Fibroblast of villous mesenchyme (primary cell): ENCODE data around the gene PRIMA1. TPM values are rescaled to one million over a fixed set of nuclear protein-coding genes. Genes with fewer than 3 reads are reported as not detected.

Experiments used
- DNase-seq: peaks from one replicate; pipeline ENCODE4 v3.0.0-alpha.2; 2010; ENCODE audit warnings: low read depth
- H3K4me3 ChIP-seq: 2 replicates; pipeline ENCODE4 v1.5.1; 2011; ENCODE audit warnings: low read depth, mild to moderate bottlenecking, low read length
- total RNA-seq: library from RNA; depleted of rRNA; stranded (reverse); fragments of >200 nt; gene quantifications from 2 replicates; pipeline ENCODE4 v1.2.3, GENCODE V29; 2012
- TF ChIP-seq, protein P1 (sequence below): IDR thresholded peaks from 2 replicates; pipeline ENCODE4 v1.5.1; 2012; ENCODE audit warnings: low read depth, mild to moderate bottlenecking, low read length; ENCODE audit not compliant: insufficient read depth

PRIMA1 gene
- total RNA-seq, 1 donor, result not detected

DNA sequence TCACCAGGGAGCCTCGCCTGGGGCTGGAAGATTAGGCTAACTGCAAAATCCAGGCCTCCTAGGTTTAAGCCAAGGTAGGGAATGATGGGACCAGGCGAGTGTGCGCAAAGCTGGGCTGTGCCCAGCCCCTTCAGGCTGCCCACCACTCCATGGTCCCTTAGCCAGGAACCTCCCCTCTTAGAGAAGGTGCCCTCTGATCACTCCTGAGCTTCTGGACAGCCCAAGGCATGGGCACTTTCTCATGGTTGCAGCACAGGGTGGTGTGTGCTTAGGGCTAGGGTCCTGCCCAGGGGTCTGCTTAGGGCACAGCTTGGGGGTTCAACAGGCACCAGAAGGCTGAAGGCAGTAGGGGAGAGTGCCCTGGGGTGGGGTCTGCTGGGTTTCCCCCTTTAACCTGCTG is 69.0 kb downstream of the PRIMA1 start:
- TF ChIP-seq, protein P1, sequence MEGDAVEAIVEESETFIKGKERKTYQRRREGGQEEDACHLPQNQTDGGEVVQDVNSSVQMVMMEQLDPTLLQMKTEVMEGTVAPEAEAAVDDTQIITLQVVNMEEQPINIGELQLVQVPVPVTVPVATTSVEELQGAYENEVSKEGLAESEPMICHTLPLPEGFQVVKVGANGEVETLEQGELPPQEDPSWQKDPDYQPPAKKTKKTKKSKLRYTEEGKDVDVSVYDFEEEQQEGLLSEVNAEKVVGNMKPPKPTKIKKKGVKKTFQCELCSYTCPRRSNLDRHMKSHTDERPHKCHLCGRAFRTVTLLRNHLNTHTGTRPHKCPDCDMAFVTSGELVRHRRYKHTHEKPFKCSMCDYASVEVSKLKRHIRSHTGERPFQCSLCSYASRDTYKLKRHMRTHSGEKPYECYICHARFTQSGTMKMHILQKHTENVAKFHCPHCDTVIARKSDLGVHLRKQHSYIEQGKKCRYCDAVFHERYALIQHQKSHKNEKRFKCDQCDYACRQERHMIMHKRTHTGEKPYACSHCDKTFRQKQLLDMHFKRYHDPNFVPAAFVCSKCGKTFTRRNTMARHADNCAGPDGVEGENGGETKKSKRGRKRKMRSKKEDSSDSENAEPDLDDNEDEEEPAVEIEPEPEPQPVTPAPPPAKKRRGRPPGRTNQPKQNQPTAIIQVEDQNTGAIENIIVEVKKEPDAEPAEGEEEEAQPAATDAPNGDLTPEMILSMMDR, result no peak
- DNase-seq, result no peak

DNA sequence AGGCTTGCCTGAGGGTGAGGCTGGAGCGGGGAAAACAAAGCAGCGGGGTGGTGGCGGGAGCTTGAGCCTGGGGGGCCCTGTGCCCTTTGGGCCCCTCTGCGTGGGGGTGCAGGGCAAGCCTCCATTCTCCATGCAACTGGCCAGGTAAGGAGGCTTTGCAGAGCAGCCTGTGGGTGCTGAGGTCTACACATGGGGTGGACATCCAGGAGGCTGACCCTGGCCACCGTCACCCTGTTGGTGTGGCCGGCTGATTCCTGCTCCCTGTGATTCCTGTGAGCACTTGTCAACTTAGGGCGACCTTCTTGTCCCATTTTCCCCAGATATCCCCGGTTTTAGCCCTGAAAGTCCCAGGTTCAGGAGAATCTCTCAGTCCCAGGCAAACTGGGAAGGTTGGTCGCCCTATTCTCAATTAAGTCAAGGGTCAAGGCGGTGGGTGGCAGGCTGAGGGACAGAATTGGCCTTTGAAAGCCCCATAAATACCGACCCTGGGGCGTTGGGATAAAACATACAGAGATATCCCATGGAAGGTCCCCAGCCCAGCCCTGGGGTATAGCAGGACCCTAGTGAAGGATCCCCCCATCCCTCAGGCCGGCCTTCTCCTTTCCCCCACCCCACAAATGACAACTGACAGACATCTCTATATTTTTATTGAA is 70.5 kb downstream of the PRIMA1 start:
- no peak overlapping the region for H3K4me3 ChIP-seq
- TF ChIP-seq, protein P1, result no peak
- DNase-seq, result no peak

More for the DNA sequence above, 69.0 kb downstream of the PRIMA1 start:
- no peak overlapping the region for H3K4me3 ChIP-seq

DNA sequence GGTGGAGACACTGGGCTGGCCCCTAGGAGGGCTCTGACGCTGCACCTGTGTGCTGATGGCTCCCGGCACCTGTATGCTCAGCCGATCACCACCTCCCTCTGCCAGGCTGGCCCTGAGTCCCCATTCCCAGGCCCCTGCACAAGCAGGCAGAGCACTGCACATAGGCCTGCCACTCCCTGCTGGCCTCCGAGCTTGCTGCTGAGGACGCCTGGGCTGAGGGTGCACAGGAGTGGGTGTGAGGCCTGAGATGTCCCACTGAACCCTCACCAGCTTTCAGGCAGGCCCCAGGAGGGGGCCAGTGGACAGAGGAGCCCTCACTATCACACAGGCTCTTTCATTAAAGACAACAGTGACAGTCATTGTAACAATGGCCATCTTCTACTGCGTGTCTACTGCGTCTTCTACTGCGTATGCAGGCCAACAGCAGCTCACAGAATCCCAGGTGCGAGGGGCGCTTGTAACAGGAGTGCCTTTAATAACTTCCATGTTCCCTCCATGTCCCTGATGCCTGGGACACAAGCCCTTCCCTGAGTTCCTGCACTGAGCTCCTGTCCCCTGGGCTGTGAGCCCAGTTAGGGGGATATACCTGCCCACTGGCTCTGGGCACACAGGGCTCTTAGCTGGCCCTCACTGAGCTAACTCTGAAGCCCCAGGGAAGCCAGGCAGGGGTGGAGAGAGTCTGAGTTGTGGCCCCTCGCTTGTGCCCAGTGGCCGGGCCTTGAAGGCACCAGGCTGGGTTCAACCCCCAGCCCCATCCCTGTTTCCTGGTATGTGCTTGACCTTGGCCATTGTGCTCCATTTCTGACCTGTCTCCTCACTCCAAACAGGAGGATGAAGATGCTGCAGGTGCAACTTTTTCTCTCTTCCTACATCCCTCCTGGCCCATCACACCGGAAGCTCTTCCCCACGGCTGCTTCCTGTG is 71.3 kb downstream of the PRIMA1 start:
- no peak overlapping the region for H3K4me3 ChIP-seq
- no peak for DNase-seq
- TF ChIP-seq, protein P1, result no peak

DNA sequence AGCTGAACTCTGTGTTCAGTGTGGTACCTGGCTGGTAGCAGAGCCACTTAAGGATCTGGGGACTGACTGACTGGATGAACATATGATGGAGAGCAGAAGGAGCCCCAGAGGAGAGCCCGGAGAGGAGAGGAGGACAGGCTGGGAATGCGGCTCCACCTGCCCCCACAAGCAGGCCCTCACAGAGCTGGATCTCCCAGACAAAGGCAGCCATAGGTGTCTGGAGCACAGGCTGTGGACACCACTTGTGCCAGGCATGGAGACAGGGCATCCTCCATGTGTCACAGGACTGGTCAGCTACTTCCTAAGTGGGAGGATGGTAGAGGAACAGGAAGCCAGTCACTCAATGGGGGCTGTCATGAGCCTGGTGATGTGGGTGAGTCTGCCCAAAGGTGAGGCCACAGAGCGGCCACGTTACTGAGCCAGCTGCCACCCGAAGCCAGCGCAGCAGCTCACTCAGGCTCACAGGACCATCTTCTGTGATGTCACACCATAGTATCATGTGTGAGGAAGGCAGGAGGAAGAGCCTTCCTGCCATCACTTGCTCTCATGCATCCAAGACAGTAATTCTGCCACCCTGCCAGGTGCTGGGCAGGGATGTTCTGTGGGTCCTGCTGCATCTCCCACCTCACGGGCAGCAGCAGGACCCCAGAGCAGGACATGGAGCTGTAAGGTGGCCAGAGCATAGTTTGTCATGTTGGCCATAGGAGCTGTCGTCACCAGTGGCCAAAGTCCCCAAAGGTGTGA is 72.1 kb downstream of the PRIMA1 start:
- no peak overlapping the region for H3K4me3 ChIP-seq
- DNase-seq, result no peak
- TF ChIP-seq, protein P1, result no peak

DNA sequence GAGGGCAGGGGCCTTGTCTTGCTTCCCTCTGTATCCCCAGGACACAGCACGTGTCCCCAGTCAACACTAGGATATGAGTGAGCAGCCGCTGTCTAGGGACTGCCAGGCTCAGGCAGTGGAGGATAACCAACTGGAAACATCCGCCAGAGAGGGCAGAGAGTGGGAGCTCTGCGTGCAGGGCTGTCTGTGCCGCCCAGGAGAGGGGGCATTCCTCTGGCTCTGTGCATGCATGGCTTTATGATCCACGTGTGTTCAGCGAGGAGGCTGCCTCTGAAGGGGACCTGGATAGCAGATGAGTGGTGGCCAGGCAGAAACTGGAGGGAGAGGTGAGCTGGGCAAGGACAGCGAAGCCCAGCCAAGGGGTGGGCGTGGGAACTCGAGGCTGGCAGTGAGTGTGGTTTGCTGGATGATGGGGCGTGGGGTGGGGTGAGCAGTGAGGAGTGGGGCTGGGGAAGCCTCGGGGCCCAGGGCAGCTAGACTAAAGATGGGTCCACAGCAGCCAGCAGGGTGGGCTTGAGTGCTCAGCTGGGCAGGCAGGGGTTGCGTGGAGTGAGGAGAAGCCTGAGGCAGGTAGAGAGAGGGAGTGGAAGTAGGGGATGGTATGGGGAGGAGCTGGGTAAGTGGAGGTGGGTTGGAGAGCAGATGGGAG is 72.9 kb downstream of the PRIMA1 start:
- TF ChIP-seq, protein P1, result no peak
- no peak for DNase-seq
- H3K4me3 ChIP-seq, result no peak overlapping the region

DNA sequence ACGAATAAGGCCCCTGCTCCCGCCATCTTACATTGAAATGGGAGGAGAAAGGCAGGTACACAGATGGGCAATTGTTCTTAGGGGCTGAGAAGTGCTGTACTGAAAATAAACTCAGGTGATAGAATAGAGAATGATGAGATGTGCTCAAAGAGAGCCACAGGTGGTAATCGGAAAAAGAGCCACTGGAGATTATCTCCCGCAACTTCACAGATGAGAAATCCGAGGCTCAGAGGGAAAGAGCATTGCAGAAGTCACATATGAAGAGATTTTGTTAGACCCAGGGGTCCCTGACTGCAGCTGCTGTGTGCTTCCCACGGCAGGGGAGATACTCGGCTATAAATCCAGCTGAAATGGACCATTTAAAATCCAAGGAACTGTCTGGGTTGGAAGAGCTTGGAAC is 73.7 kb downstream of the PRIMA1 start:
- no peak for DNase-seq
- H3K4me3 ChIP-seq, result no peak overlapping the region
- TF ChIP-seq, protein P1, result no peak
